Stimulated activated CD8-positive, alpha-beta memory T cell treated with anti-CD3 and anti-CD28 coated beads, Interleukin-7, amount 100 ng/mL, for 1 hour (primary cell): ENCODE measurements around the gene ZNF821.
"Not testable (repeated sequence)": the region's sequence is repeated elsewhere in the genome, so short reads cannot be mapped to it uniquely, and the experiment has no call there.

Experiments
- DNase-seq, 2 donors: peaks; one replicate each; pipeline ENCODE4 v3.0.0-alpha.2; 2020; ENCODE audit warnings: low read depth in 2 of 2

The ZNF821 gene

DNA sequence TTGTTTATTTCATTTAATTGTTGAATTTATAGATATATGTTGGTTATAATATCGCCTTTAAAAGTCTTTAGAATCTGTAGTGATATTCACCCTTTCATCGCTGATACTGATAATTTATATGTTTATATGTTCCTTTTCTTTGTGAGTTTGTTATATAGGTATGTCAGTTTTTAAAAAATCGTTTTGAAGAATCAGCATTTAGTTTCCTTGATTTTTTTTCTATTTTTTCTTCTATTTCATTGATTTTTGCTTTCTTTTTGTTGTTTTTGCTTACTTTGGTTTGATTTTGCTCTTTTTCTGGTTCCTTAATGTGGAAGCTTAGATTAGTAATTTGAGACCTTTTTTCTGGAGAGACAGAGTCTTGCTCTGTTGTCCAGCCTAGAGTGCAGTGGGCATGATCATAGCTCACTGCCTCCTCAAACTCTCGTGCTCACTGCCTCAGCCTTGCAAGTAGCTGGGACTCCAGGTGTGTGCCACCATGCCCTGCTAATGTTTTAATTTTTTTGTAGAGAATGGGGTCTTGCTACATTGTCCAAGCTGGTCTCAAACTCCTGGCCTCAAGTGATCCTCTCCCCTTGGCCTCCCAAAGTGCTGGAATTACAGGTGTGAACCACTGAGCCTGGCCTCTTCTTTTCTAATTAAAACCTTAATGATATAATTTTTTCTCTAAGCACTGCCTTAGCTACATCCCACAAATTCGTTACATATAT, 18.8 kb upstream of the ZNF821 start:
- DNase-seq, result no peak

DNA sequence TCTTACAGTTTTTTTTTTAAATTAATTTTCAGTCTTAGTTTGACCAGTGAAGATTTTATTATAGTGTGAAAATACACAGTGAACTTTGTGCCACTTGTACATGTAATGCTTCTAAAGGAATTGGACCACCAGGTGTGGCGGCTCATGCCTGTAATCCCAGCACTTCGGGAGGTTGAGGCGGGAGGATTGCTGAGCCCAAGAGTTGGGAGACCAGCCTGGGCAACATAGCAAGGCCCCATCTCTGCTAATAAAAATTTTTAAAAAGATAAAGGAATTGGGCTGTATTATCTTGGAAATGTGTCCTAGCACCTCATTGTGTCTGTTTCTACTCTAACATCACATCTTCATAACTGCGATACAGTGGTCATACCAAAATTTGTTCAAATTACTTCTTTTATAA, 15.2 kb upstream of the ZNF821 start:
- no peak for DNase-seq

DNA sequence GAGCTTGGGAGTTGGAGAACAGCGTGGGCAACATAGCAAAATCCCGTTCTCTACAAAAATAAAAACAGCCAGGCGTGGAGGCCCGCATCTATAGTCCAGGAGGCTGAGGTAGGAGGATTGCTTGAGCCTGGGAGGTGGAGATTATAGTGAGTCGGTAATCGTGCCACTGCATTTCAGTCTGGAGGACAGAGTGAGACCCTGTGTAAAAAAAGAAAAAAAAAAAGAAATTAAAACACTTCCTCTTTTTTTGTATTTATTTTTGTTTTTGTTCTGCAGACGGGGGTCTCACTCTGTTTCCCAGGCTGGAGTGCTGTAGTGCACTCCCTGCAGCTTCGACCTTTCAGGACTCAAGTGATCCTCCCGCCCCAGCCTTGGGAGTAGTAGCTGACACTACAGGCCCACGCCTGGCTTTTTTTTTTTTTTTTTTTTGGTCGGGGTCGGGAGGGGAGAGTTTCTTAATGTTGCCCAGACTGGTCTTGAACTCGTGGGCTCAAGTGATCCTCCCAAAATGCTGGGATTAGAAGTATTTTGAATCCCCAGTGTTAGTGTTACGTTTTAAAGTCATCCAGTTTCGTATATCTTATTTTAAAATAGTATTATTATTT, 12.9 kb upstream of the ZNF821 start:
- no peak for DNase-seq

DNA sequence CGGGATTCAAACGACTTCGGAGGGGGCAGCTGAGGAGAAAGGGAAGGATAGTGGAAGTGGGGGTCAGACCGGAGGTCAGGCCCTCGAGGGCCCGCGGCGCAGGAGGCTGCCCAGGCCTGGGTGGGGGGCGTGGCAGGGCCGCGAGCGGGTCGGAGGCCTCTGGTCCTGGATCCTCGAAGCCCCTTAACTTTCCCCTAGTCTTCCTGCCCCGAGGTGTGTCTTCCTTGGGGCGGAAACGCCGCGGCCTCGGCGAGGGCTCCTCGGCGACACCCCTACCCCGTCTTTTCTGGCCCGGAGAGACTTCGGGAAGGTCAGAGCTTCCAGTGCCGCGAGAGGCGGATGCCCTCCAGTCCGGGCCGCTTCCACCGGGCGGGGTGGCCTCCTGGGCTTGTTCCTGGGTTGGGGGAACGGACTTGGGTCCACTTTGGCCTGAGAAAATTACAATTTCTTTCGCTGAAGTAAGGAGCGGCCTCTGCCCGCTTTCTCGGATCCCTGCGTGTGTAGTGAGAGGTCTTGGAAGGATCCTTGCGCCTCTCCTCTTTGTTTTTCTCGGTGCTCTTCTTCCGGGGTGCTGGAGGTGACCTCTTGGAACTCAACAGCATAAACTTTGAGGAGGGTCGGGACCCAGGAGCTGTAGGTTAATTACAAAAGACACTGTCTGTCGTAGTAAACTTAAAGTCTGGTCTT, 11.8 kb upstream of the ZNF821 start:
- DNase-seq, result no peak

DNA sequence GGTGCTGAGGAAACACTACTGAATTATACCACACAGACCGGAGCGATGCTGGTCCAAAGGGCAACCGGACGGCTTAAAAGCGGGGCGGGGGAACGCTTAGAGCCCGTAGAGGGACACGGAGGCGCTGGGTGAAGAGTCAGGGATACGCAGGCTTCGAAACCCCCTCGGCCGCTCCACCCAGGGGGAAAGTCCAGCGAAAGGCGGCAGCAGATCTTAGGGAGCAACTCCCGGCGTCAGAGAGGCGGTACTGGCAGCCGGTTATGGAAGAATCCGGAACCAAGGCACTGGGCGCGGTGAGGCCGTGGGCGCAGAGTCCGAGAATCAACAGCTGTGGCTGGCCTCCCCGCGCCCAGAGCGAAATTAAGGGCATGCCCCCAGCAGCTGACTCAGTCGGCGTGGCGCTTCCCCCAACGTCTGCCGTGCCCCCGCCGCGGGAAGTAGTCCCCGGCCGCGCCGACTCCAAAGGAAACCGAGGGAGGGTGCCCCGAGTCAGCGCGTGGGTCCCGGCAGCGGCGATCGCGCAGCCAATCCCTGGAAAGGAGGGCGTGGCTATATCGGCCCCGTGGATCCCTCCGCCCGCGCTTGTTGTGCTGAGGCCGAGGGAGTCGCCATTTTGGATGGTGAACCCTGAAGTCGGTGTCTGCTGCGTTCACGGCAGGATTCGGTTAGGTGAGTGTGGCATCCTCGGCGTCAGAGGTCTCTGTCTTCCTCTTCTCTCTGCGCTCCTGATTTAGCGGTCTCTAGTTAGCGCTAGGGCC, 11.1 kb upstream of the ZNF821 start, which contains the start of gene IST1:
Gene IST1 (plus strand): TSS at position 611 of the 758 bp plus-strand sequence. CDS start 20,110 bp downstream, outside the sequence.
- DNase-seq, result peak; percentile 94 to 96

DNA sequence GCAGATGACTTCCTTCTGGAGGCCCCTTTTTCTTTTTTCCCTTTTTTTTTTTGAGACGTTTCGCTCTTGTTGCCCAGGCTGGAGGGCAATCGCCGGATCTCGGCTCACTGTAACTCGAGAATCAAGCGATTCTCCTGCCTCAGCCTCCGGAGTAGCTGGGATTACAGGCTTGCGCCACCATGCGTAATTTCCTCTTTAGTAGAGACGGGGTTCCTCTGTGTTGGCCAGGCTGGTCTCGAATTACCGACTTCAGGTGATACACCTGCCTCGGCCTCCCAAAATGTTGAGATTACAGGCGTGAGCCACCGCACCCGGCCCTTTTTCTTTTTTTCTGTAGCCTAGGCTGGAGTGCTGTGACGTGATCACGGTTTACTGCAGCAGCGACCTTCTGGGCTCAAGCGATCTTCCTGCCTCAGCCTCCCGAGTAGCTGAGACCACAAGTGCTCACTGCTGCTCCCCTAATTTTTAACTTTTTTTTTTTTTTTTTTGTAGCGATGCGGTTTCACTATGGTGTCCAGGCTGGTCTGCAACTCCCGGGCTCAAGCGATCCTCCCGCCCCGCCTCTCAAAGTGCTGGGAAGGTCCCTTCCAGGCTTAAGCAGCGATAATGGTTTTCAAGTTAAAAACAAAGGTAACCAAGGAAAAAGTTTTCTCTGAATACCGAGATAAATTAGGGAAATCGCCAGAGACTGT, 10.4 kb upstream of the ZNF821 start:
- DNase-seq, result no peak

DNA sequence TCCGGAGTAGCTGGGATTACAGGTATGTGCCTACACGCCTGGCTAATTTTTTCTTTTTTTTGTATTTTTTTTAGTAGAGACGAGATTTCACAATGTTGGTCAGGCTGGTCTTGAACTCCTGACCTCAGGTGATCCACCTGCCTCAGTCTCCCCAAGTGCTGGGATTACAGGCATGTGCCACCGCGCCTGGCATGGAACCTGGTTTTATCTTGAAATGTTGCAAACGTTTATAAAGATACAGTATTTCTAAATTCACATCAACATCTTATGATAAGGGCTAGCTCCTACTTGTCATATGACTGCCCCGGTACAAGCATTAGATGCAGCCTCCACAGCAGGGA, 9.9 kb upstream of the ZNF821 start:
- DNase-seq, result no peak

DNA sequence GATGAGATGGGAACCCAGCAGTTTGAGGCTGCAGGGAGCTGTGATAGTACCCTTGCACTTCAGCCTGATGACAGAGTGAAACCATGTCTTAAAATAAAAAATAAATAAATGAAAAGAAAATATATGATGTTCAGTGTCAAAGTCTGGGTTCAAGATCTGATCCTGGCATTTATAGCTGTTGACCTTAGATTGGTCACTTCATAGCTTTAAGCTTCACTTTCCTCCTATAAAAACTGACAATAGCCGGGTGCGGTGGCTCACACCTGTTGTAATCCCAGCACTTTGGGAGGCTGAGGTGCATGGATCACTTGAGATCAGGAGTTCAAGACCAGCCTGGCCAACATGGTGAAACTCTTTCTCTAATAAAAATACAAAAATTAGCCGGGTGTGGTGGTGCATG, 5.2 kb upstream of the ZNF821 start:
- DNase-seq, result no peak

DNA sequence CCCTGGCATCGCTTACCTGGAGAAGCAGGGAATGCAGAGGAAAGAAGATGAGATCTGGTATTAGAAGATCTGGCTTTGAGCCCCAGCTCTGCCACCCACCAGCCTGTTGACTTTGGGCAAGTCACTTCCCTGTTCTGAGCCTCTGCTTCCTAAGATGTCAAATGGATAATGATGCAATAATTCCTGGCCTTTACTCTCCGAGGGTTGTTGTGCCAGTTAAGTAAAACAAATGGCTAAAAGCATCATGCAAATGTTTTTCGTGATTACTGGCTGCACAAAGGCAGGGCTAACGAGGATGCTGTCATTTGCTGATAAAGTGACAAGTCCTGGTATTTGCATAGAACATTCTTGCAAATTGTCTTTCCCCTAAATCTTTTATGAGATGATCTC, 1.3 kb upstream of the ZNF821 start:
- DNase-seq, result no peak

DNA sequence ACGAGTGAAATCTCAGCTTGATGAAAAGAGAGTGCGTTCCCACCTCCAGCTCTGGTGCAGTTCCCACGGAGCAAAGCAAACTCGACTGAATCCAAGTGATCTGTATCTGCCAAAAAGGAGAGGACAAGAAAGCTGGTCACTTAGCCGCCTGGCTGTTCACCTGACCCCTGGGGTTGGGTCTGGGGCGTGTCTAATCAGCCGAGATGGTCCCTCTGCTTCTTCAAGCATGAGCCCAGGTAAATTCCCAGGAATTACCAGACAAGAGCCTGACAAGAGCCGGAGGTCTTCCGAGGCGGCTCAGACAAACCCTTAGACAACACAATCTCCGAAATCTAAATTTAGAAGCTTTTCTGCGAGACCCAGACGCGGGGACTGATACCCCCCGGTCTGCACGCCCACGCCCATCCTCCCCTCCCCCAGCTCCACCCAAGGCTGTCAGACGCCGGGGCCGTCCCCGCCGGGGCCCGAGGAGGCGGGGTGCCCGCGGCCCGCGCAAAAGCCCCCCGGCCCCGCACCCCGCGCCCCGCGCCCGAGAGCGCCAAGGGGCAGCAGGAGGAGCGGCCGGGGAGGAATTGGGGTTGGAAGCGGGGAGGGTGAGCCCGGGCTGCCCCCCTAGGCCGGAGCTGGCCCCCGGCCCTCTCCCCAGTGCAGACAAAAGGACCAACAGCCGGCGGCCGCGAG, 674 bp downstream of the ZNF821 start:
- DNase-seq, result no peak

DNA sequence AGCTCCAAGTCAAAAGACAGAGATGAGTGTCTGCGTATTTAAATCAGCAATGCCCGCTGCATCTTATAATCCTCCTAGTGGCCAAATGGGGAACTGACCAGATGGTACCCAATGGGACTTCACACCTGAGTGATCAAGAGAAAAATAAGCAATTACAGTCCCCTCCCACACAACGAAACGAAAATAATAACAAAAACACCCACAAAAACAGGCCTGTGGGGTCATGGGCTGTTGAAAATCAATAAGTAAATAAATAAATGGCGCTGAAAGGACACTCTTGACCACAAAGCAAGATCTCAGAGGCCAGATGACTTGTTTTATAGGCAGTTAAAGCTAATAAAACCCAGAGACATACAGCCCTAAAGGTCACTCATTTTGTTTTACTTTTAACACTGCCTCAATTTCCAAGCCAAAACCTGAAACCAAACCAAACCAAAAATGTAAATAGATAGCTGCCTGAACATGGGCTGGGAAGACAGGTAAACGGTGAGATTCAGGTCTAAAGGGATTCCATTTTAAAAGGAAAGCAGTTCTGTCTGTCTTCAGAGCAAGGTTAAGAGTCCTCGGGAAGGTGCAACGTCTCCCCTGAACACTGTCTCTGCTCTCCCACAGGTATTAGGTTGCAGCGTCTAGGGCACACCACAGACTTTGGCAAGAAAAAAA, 1.3 kb downstream of the ZNF821 start:
- peak in 1 of 2 donors; percentile 53 for DNase-seq

DNA sequence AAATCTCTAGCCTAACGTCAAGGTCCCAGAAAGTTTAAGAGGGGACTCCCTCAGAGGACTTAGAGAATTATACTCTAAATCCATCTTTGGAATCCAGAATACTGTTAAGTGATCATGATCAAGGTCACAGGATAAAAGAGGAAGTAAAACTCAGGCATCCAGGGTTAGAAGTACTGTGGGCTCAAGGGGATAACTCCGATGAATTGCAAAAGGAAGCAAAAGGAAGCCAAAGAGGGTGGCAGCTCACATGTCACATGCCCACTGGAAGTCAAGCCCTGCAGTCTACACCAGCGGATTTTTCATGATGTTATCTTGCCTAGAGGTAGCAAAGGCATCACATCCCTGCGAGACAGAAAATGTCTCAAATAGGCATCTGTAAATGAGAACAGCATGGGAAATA, 3.8 kb downstream of the ZNF821 start:
- no peak for DNase-seq

DNA sequence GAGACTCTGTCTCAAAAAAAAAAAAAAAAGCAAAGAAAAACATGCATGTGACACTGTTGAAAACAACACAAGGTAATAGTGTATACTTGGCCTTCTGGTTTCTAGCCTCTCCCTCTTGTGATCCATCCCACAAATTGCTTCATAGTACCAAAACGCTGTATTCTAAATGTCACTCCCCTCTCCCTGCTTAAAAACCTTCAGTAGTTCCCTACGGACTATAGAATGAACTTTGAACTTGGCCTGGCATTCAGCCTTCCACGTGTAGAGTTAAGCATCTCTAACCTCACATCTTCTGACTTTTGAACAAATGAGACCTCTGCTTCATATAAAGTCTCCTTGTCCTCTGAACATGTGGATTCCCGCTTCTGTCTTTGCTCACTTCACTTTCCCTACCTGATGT, 5.1 kb downstream of the ZNF821 start:
- DNase-seq, result no peak

DNA sequence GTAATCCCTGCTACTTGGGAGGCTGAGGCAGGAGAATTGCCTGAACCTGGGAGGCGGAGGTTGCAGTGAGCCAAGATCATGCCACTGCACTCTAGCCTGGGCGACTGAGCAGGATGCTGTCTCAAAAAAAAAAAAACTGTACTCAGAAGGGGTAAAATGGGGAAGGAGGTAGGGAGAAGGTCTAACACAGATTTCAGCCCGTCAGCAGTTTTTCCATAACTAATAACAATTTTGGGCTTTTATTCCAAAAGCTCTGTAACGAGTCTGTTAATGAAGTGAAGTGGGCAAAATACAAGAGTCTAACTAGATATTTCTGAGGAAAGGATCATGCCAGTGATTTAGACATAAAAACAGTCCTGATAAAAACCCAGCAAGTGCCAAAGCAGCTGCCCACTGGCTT, 10.8 kb downstream of the ZNF821 start:
- DNase-seq, result no peak

DNA sequence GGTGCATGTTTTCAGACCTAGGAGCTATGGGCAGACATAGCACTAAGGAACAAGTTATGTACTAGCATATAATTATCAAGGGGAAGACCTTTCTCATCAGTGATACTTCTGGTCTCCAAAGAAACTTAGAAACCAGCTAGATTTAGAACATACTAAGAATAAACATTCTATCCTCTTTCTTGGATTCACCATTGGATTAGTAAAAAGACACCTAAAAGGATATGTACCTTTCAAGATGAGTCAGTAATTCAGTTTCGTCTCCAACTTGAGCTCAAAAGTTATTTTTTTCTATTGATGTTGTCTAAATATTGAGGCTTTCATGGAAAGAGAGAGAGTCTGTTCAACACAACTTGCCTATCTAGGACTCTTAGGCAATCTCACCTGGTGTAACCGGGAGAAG, 13.2 kb downstream of the ZNF821 start:
- DNase-seq, result no peak

DNA sequence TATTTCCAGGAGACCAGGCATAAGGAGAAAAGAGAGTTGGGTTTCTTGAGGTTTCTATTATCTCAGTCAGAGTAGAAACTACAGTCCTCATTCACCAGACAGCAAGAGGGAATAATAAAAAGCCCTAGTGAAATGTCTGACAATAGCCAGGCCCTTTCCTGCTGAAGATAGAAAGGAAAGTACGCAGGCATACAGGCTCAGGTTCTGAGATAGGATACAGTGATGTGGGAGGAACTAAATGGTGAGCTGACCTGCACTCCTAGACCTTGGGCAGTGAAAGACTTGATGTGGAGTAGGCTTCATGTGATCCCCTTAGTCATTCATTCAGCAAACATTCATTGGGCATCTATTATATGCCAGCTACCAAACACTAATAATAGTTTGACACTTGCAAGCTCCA, 14.9 kb downstream of the ZNF821 start:
- no peak for DNase-seq

DNA sequence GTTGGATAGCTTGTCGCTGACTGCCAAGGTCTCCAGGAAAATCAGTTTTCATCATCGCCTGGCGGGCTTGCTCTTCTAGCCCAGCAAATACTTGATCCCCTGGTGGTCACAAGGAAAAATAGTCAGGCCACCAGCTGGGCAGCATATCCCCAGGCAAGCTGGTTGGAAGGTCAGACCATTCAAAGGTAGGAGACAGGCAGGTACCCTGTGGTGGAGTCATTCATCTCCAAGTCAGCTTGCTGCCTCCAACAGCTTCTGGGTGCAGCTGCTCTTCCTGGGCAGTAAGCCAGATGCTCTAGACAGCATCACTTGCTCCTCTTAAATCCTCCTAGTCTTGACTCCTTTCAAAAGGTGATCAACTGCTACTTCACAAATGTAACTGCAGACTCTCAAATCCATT, 16.0 kb downstream of the ZNF821 start:
- DNase-seq, result no peak

DNA sequence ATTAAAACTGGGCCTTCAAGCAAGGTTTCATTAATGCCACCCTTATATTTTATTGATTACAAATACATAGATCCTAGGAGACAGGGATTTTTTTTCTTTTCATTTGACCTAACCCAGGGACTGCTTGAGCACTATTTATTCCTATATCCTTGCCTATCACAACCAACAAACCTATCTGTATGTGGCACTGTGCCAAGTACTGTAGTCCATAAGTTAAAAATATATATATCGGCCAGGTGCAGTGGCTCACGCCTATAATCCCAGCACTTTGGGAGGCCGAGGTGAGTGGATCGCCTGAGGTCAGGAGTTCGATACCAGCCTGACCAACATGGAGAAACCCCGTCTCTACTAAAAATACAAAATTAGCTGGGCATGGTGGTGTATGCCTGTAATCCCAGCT, 16.8 kb downstream of the ZNF821 start:
- DNase-seq, result not testable (repeated sequence)

DNA sequence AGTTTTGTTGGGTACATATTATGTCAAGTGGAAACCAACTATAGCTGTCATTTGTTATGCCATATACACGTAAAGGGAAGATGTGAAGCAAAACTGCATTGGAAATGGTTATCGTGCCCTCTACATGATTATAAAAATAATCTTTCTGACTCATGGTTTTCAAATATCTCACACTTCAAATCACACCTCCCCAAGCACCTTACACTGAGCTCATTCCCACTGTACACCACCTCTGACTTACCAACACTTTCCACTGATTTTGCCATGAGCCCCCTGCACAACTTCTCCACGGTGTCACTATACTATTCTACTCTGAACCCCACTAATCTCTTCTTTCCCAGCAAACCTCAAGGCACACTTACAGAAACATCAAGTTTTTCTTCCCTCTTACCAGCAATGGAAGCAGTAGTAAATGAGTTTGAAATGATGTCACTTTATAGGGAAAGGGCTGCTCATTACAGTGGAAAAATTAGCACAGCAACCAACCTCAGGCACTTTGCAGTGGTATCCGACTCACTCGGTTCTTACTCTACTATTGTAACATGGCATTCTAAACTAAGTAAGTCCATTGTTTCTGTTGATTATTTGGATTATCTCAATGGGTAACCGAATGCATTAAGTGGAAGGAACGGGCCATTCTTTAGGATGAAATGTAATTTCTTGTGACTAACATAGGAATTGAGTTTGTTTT, 18.7 kb downstream of the ZNF821 start:
- no peak for DNase-seq

DNA sequence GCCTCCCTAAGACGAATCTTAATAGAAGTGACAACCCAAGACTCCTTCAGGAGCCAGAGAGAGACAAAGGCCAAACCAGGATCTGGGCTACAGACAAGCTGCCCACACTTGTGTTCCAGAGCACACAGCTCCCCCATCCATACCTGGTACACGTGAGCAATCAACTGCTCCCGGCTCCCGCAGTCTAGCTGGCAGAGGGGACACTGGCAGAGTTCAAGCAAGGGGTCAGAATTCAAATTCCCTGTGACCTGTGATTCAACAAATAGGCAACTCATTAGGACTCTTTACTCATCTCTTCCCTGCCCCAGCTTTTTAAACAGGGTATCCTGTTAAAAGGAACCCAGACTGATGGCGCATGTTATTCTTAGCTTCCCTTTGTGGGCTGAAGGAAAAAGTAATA, 20.0 kb downstream of the ZNF821 start:
- no peak for DNase-seq
